K562 (cell line): ENCODE data around the gene TCOF1. TPM values are rescaled to one million over a fixed set of nuclear protein-coding genes. Genes with fewer than 3 reads are reported as not detected.

Experiments used
- ATAC-seq: fragments of 200-7000 bp; cut with Tn5 transposase; 3 replicates; pipeline ENCODE4 v1.9.1; 2020; ENCODE audit warnings: moderate library complexity
- BruUV-seq: library from RNA; stranded (reverse); fragments of 400-500 nt; replicated peaks from 2 replicates; lab custom pipeline; 2021; lab: Mats Ljungman, UMichigan
- CTCF ChIA-PET: fragments of 300-600 bp; formaldehyde crosslinking; extraction: SDS; loops from one replicate; lab custom pipeline; 2021; ENCODE audit warnings: low intra/inter-chr PET ratio; lab: Yijun Ruan, JAX
- POLR2A ChIA-PET: fragments of 300-600, 350-650 bp; sonication (Branson Sonifier 250); formaldehyde crosslinking; extraction: SDS; loops from one replicate; lab custom pipeline; 2021; ENCODE audit warnings: antibody characterized with exemption, inconsistent platforms; lab: Yijun Ruan, JAX
- DNase-seq, 4 experiments: peaks; one replicate each; pipeline versions ENCODE4 v3.0.0 to v3.0.0-alpha.2; 2011 to 2018; ENCODE audit warnings: low spot score in 3 of 4, mixed read lengths in 3 of 4; ENCODE audit errors: extremely low read depth in 1 of 4
- FAIRE-seq: peaks from 2 replicates; lab custom pipeline; 2011; peaks lifted over from hg19 to GRCh38; lab: Jason Lieb, UNC
- H2AFZ ChIP-seq: 2 replicates; pipeline ENCODE4 v1.6.0; 2011; ENCODE audit warnings: low read depth, low read length, control low read depth, inconsistent platforms
- H3K27ac ChIP-seq: fragments of 200-600 bp; 3 replicates; pipeline ENCODE4 v1.8.0; 2011; ENCODE audit warnings: low read depth, mild to moderate bottlenecking, control low read depth, inconsistent platforms, low read length, moderate library complexity, mixed read lengths; ENCODE audit errors: extremely low read depth
- H3K27me3 ChIP-seq, 2 experiments: fragments of 300-600 bp in 1 of 2; 2 replicates in 1 of 2; 3 replicates in 1 of 2; pipeline versions ENCODE4 v1.6.0 to v1.8.0; 2011; ENCODE audit warnings: inconsistent platforms in 2 of 2, low read length in 2 of 2, mild to moderate bottlenecking in 1 of 2, mixed read lengths in 1 of 2, moderate library complexity in 1 of 2; ENCODE audit not compliant: control insufficient read depth in 2 of 2, insufficient read depth in 2 of 2
- H3K36me3 ChIP-seq: fragments of 300-600 bp; 3 replicates; pipeline ENCODE4 v1.8.0; 2011; ENCODE audit warnings: mild to moderate bottlenecking, low read length, inconsistent platforms; ENCODE audit not compliant: control insufficient read depth, insufficient read depth
- H3K4me1 ChIP-seq, 2 experiments: fragments of 200-600 bp in 1 of 2; replicated peaks in 1 of 2; 2 replicates in 1 of 2; 3 replicates in 1 of 2; pipeline versions ENCODE4 v1.5.1 to v1.8.0; 2011; ENCODE audit warnings: inconsistent platforms in 2 of 2, low read length in 2 of 2, mild to moderate bottlenecking in 1 of 2, mixed read lengths in 1 of 2, moderate library complexity in 1 of 2; ENCODE audit not compliant: control insufficient read depth in 2 of 2, insufficient read depth in 2 of 2
- H3K4me2 ChIP-seq: 2 replicates; pipeline ENCODE4 v1.6.1; 2011; ENCODE audit warnings: low read length, control low read depth, inconsistent platforms, mixed read lengths; ENCODE audit not compliant: insufficient read depth
- H3K4me3 ChIP-seq: fragments of 200-600 bp; sonication (generic), shearing (Covaris generic); 2 replicates; pipeline ENCODE4 v1.5.1; 2016; ENCODE audit warnings: control low read depth, inconsistent platforms
- H3K79me2 ChIP-seq: fragments of 200-600 bp; 3 replicates; pipeline ENCODE4 v1.8.0; 2011; ENCODE audit warnings: low read length, inconsistent platforms; ENCODE audit not compliant: control insufficient read depth, insufficient read depth
- H3K9ac ChIP-seq, 2 experiments: 2 replicates each; pipeline versions ENCODE4 v1.6.0 to v1.6.1; 2011; ENCODE audit warnings: low read depth in 2 of 2, low read length in 2 of 2, control low read depth in 1 of 2, inconsistent platforms in 1 of 2, mild to moderate bottlenecking in 1 of 2, mixed read lengths in 1 of 2; ENCODE audit not compliant: insufficient read depth in 1 of 2
- H3K9me1 ChIP-seq: one replicate; pipeline ENCODE4 v1.6.0; 2011; ENCODE audit warnings: inconsistent platforms, mild to moderate bottlenecking, low read length, moderate library complexity; ENCODE audit not compliant: control insufficient read depth, insufficient read depth
- H3K9me3 ChIP-seq: replicated peaks from 2 replicates; pipeline ENCODE4 v1.5.1; 2011; ENCODE audit warnings: low read depth, low read length, inconsistent platforms; ENCODE audit not compliant: control insufficient read depth, insufficient read depth
- H4K20me1 ChIP-seq: replicated peaks from 2 replicates; pipeline ENCODE4 v1.6.1; 2011; ENCODE audit warnings: low read length, inconsistent platforms, mixed read lengths; ENCODE audit not compliant: control insufficient read depth, insufficient read depth
- BACH1 ChIP-seq: fragments of 200-800 bp; sonication (Bioruptor generic); IDR thresholded peaks from 2 replicates; pipeline ENCODE4 v1.6.1; 2016; ENCODE audit warnings: missing genetic modification characterization, missing compliant biosample characterization
- CBFB ChIP-seq: sonication (generic); formaldehyde crosslinking; IDR thresholded peaks from 2 replicates; pipeline ENCODE4 v1.4.0; 2020; ENCODE audit warnings: mild to moderate bottlenecking, missing genetic modification reagents
- CHD4 ChIP-seq: fragments of 200-600 bp; sonication (generic); IDR thresholded peaks from 3 replicates; pipeline ENCODE4 v1.6.1; 2012; ENCODE audit warnings: low read depth, mild to moderate bottlenecking, mixed read lengths, low read length, inconsistent platforms; ENCODE audit not compliant: insufficient read depth, insufficient replicate concordance, poor library complexity, severe bottlenecking
- MED1 ChIP-seq: sonication (generic); formaldehyde crosslinking; IDR thresholded peaks from 2 replicates; pipeline ENCODE4 v1.8.1; 2023; ENCODE audit warnings: missing genetic modification reagents, borderline replicate concordance
- PHB ChIP-seq: fragments of 250-450 bp; sonication (Bioruptor Pico); IDR thresholded peaks from 2 replicates; pipeline ENCODE4 v1.5.0; 2021
- RB1 ChIP-seq: fragments of 450-650 bp; IDR thresholded peaks from 2 replicates; pipeline ENCODE4 v1.6.1; 2017; ENCODE audit warnings: low read depth, mild to moderate bottlenecking
- ZNF75A ChIP-seq: fragments of 450-650 bp; formaldehyde crosslinking; IDR thresholded peaks from 2 replicates; pipeline ENCODE4 v1.4.0; 2020; ENCODE audit warnings: mild to moderate bottlenecking
- WGBS: fragments of 100-300 bp; shearing (Covaris generic); methylation state at CpG from one replicate; pipeline ENCODE4 v1.1.6; 2016; ENCODE audit warnings: low coverage, mixed read lengths; ENCODE audit not compliant: insufficient coverage; ENCODE audit errors: missing lambda C conversion rate; 5-methylcytosine and 5-hydroxymethylcytosine counted together
- in situ Hi-C: fragments of 300-500 bp; cut with MboI; formaldehyde crosslinking; loops from 4 replicates; pipeline ENCODE4 v1.15.0; 2018; ENCODE audit warnings: inconsistent platforms, mixed read lengths
- intact Hi-C: fragments of 100-400 bp; cut with micrococcal nuclease; formaldehyde crosslinking; loops from 2 replicates; pipeline ENCODE4 v1.14.2; 2022
- polyA plus RNA-seq, 8 experiments: library from polyadenylated mRNA; depleted of rRNA in 4 of 8; stranded (reverse) in 5 of 8; unstranded in 3 of 8; fragments of >200 nt; fragmentation: Nextera tagmentation in 2 of 8; fragmentation: Illumina TruSeq in 1 of 8; extraction: Ambion mirVana in 2 of 8; extraction: Trizol in 1 of 8; gene quantifications; 2 replicates each; pipeline versions ENCODE4 v1.2.1 to v1.2.3, GENCODE V29; 2011 to 2014; ENCODE audit warnings: inconsistent platforms in 1 of 8, missing spikeins in 1 of 8
- total RNA-seq, 7 experiments: library from RNA; depleted of rRNA in 6 of 7; stranded (reverse); fragments of >200 nt in 6 of 7; fragmentation: Illumina TruSeq in 2 of 7; extraction: Trizol in 2 of 7; gene quantifications; 2 replicates each; pipeline versions ENCODE4 v1.2.1 to v1.2.3, GENCODE V29; 2011 to 2021; ENCODE audit warnings: low replicate concordance in 1 of 7
- TF ChIP-seq, protein P1 (sequence below): fragments of 250-450 bp; sonication (Bioruptor Pico); IDR thresholded peaks from 2 replicates; pipeline ENCODE4 v1.5.0; 2020; ENCODE audit warnings: mild to moderate bottlenecking, borderline replicate concordance
- TF ChIP-seq, protein P2 (sequence below): sonication (generic); formaldehyde crosslinking; IDR thresholded peaks from 2 replicates; pipeline ENCODE4 v1.8.0; 2023; ENCODE audit warnings: missing genetic modification reagents, mild to moderate bottlenecking, borderline replicate concordance
- TF ChIP-seq, protein P3 (sequence below): fragments of 450-650 bp; IDR thresholded peaks from 2 replicates; pipeline ENCODE4 v1.6.1; 2016; ENCODE audit warnings: low read depth, mild to moderate bottlenecking, moderate library complexity

The TCOF1 gene
- total and polyA plus RNA-seq, 9 of the 15 experiments (the other 6 are each of a cell fraction or from before 2014, with no cell fraction given) = 9.8 to 134 (median 61.7) TPM

DNA sequence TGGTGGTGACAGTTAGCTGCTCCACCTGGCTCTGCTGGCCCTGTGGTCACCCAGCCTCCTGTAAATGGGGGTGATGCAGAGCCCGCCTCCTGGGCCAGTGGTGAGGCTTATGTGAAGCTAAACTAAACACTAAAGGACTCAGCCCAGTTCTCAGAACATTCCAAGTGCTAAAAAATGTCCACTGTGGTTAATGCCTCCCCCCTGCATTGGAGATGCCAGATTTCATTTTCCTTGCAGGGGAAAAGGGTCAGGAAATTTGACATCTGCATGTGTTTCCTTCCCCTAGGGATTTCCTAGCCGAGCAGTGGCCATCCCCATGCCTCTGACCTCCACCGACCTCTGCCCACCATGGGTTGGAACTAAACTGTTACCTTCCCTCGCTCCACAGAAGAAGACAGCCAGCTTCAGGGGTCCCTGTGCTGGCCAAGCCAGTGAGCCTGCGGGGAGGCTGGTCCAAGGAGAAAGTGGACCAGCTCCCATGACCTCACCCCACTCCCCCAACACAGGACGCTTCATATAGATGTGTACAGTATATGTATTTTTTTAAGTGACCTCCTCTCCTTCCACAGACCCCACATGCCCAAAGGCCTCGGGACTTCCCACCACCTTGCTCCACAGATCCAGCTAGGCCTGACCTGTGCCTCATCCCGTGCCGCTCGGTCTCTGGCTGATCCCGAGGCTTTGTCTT lies 42.2 kb downstream of the TCOF1 start:
- peak overlapping the region in 1 of 2 experiments; percentile 43; a peak in 1 of 4 replicates for H3K9ac ChIP-seq
- H3K4me2 ChIP-seq = no peak overlapping the region
- no peaks in the 10 kb centered on the region for H3K27me3 ChIP-seq
- no peak for DNase-seq
- FAIRE-seq = no peak
- peaks cover 4% of the 10 kb centered on the region for H4K20me1 ChIP-seq
- BruUV-seq = no TSS peak
- no peak overlapping the region for H3K4me3 ChIP-seq
- H3K36me3 ChIP-seq = peaks cover 74% of the 10 kb centered on the region; the same call in 2 of the 3 replicates
- no peak overlapping the region for H2AFZ ChIP-seq
- no peaks in the 10 kb centered on the region for H3K9me3 ChIP-seq
- CTCF ChIA-PET = no interaction called here
- intact Hi-C loops = loop anchor here (2.0 kb wide), 1 partner anchor 37 kb away; no protein-coding TSS in a partner anchor
- H3K9me1 ChIP-seq = peaks cover 8% of the 10 kb centered on the region
- H3K79me2 ChIP-seq = no peaks in the 10 kb centered on the region
- peaks cover 5 to 10% of the 10 kb centered on the region in 2 experiments; a peak in 2 of 5 replicates for H3K4me1 ChIP-seq
- in situ Hi-C loops = no loop called here
- no peak for ATAC-seq
- 89% methylated on average over 10 of the region's 11 CpGs for WGBS
- H3K27ac ChIP-seq = no peak overlapping the region
- POLR2A ChIA-PET = interaction anchor here (0.5 to 2.2 kb wide), 9 partner anchors 10 to 208 kb away, joined by 3 to 7 read pairs (median 3); partner anchors contain the start of gene RPS14
- TF ChIP-seq CBFB (CRISPR knock-in tag) (no peak), BACH1 (tag) (no peak), CHD4 (no peak), RB1 (no peak), ZNF75A (CRISPR knock-in tag) (no peak), PHB (CRISPR knock-in tag) (no peak), MED1 (CRISPR knock-in tag) (no peak)
- TF ChIP-seq, protein P1, sequence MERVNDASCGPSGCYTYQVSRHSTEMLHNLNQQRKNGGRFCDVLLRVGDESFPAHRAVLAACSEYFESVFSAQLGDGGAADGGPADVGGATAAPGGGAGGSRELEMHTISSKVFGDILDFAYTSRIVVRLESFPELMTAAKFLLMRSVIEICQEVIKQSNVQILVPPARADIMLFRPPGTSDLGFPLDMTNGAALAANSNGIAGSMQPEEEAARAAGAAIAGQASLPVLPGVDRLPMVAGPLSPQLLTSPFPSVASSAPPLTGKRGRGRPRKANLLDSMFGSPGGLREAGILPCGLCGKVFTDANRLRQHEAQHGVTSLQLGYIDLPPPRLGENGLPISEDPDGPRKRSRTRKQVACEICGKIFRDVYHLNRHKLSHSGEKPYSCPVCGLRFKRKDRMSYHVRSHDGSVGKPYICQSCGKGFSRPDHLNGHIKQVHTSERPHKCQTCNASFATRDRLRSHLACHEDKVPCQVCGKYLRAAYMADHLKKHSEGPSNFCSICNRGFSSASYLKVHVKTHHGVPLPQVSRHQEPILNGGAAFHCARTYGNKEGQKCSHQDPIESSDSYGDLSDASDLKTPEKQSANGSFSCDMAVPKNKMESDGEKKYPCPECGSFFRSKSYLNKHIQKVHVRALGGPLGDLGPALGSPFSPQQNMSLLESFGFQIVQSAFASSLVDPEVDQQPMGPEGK = no peak
- TF ChIP-seq, protein P2, sequence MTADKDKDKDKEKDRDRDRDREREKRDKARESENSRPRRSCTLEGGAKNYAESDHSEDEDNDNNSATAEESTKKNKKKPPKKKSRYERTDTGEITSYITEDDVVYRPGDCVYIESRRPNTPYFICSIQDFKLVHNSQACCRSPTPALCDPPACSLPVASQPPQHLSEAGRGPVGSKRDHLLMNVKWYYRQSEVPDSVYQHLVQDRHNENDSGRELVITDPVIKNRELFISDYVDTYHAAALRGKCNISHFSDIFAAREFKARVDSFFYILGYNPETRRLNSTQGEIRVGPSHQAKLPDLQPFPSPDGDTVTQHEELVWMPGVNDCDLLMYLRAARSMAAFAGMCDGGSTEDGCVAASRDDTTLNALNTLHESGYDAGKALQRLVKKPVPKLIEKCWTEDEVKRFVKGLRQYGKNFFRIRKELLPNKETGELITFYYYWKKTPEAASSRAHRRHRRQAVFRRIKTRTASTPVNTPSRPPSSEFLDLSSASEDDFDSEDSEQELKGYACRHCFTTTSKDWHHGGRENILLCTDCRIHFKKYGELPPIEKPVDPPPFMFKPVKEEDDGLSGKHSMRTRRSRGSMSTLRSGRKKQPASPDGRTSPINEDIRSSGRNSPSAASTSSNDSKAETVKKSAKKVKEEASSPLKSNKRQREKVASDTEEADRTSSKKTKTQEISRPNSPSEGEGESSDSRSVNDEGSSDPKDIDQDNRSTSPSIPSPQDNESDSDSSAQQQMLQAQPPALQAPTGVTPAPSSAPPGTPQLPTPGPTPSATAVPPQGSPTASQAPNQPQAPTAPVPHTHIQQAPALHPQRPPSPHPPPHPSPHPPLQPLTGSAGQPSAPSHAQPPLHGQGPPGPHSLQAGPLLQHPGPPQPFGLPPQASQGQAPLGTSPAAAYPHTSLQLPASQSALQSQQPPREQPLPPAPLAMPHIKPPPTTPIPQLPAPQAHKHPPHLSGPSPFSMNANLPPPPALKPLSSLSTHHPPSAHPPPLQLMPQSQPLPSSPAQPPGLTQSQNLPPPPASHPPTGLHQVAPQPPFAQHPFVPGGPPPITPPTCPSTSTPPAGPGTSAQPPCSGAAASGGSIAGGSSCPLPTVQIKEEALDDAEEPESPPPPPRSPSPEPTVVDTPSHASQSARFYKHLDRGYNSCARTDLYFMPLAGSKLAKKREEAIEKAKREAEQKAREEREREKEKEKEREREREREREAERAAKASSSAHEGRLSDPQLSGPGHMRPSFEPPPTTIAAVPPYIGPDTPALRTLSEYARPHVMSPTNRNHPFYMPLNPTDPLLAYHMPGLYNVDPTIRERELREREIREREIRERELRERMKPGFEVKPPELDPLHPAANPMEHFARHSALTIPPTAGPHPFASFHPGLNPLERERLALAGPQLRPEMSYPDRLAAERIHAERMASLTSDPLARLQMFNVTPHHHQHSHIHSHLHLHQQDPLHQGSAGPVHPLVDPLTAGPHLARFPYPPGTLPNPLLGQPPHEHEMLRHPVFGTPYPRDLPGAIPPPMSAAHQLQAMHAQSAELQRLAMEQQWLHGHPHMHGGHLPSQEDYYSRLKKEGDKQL (CRISPR knock-in tag) = no peak
- TF ChIP-seq, protein P3, sequence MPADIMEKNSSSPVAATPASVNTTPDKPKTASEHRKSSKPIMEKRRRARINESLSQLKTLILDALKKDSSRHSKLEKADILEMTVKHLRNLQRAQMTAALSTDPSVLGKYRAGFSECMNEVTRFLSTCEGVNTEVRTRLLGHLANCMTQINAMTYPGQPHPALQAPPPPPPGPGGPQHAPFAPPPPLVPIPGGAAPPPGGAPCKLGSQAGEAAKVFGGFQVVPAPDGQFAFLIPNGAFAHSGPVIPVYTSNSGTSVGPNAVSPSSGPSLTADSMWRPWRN = no peak
